A172 (cell line): ENCODE results near the gene SMIM45. TPM values are rescaled to one million over a fixed set of nuclear protein-coding genes. Genes with fewer than 3 reads are reported as not detected.

ENCODE experiments used
- DNase-seq: peaks from one replicate; pipeline ENCODE4 v3.0.0-alpha.2; 2015; ENCODE audit warnings: low spot score
- total RNA-seq: library from RNA; depleted of rRNA; stranded (reverse); fragments of >200 nt; shearing (Covaris generic); gene quantifications from 2 replicates; pipeline ENCODE4 v1.2.3, GENCODE V29; 2014; rRNA removed

SMIM45 gene

GRCh38 chr22:42001121-42001520 lies 49.2 kb downstream of the SMIM45 start:
- DNase-seq, result peak; percentile 8

- DNase-seq, result no peak
Measured at GRCh38 chr22:42001706-42002105, 49.8 kb downstream of the SMIM45 start.

GRCh38 chr22:42007922-42008321 lies 56.0 kb downstream of the SMIM45 start:
- no peak for DNase-seq

Other genes starting within 250 kb of the SMIM45 start
- 5.7 and 6.2 TPM in 2 replicates for gene CCDC134, start 151.5 kb upstream of the SMIM45 start, total RNA-seq
- gene SREBF2, start 119.0 kb upstream of the SMIM45 start, total RNA-seq, result 15.8 and 17.7 TPM in 2 replicates
- gene SHISA8, start 37.1 kb upstream of the SMIM45 start, total RNA-seq, result not detected in 2 replicates
- gene TNFRSF13C, start 25.3 kb upstream of the SMIM45 start, total RNA-seq, result 0.03 TPM in 1 of 2 replicates, not detected in the other
- gene CENPM, start 5.0 kb upstream of the SMIM45 start, total RNA-seq, result 42.4 and 54.8 TPM in 2 replicates
- gene SEPTIN3, start 17.3 kb downstream of the SMIM45 start, total RNA-seq, result 7.7 and 8.3 TPM in 2 replicates
- not detected in 2 replicates for gene WBP2NL, start 46.6 kb downstream of the SMIM45 start, total RNA-seq
- gene NAGA, start 118.7 kb downstream of the SMIM45 start, total RNA-seq, result 11.5 and 17.7 TPM in 2 replicates
- gene PHETA2, start 122.1 kb downstream of the SMIM45 start, total RNA-seq, result 0.07 and 0.17 TPM in 2 replicates
- 2.9 and 6.5 TPM in 2 replicates for gene SMDT1, start 127.5 kb downstream of the SMIM45 start, total RNA-seq
- 73.3 and 80.7 TPM in 2 replicates for gene NDUFA6, start 138.6 kb downstream of the SMIM45 start, total RNA-seq
- gene CYP2D6, start 178.7 kb downstream of the SMIM45 start, total RNA-seq, result 0.03 and 0.46 TPM in 2 replicates